Ectodermal cell (in vitro differentiated cells): ENCODE results near the gene SIGLEC14.
"Not testable (repeated sequence)": the region's sequence is repeated elsewhere in the genome, so short reads cannot be mapped to it uniquely, and the experiment has no call there.

ENCODE experiments used
- H3K27ac ChIP-seq: 2 replicates; pipeline ENCODE4 v1.7.0; 2013; ENCODE audit warnings: mild to moderate bottlenecking, low read depth, low read length; ENCODE audit not compliant: insufficient read depth, poor library complexity, severe bottlenecking
- H3K27me3 ChIP-seq: 2 replicates; pipeline ENCODE4 v1.7.0; 2013; ENCODE audit warnings: mild to moderate bottlenecking, low read length; ENCODE audit not compliant: insufficient read depth, control insufficient read depth, poor library complexity, severe bottlenecking
- H3K36me3 ChIP-seq: one replicate; pipeline ENCODE4 v1.7.0; 2013; ENCODE audit warnings: low read length; ENCODE audit not compliant: control insufficient read depth, insufficient read depth
- H3K4me1 ChIP-seq: one replicate; pipeline ENCODE4 v1.7.0; 2013; ENCODE audit warnings: low read length; ENCODE audit not compliant: control insufficient read depth, insufficient read depth
- H3K4me3 ChIP-seq: 2 replicates; pipeline ENCODE4 v1.7.0; 2013; ENCODE audit warnings: low read depth, low read length, control low read depth; ENCODE audit not compliant: insufficient read depth
- H3K9me3 ChIP-seq: 2 replicates; pipeline ENCODE4 v1.7.0; 2013; ENCODE audit warnings: mild to moderate bottlenecking, low read length, moderate library complexity; ENCODE audit not compliant: control insufficient read depth
- WGBS, 2 experiments: methylation state at CpG; one replicate each; pipeline ENCODE4 v1.1.7; 2013; ENCODE audit warnings: missing lambda C conversion rate in 2 of 2; 5-methylcytosine and 5-hydroxymethylcytosine counted together

Gene SIGLEC14

GRCh38 chr19:51690454-51691073, 43.9 kb upstream of the SIGLEC14 start:
- peaks cover 25% of the 10 kb centered on the region for H3K4me1 ChIP-seq
- H3K27me3 ChIP-seq, result no peaks in the 10 kb centered on the region
- peak overlapping the region; percentile 58 for H3K4me3 ChIP-seq
- no peaks in the 10 kb centered on the region for H3K9me3 ChIP-seq
- WGBS, 2 experiments, result 0% methylated on average over 9 to 15 of the region's 21 CpGs
- no peaks in the 10 kb centered on the region for H3K36me3 ChIP-seq
- peak overlapping the region; percentile 79 for H3K27ac ChIP-seq

GRCh38 chr19:51689751-51690453, 43.3 kb upstream of the SIGLEC14 start:
- no peaks in the 10 kb centered on the region for H3K9me3 ChIP-seq
- WGBS, 2 experiments, result 1% methylated on average over 21 of the region's 21 CpGs
- peak overlapping the region; percentile 50 for H3K27ac ChIP-seq
- peaks cover 25% of the 10 kb centered on the region for H3K4me1 ChIP-seq
- H3K27me3 ChIP-seq, result no peaks in the 10 kb centered on the region
- H3K36me3 ChIP-seq, result no peaks in the 10 kb centered on the region
- peak overlapping the region; percentile 58 for H3K4me3 ChIP-seq

GRCh38 chr19:51688671-51689571, 42.3 kb upstream of the SIGLEC14 start:
- peaks cover 25% of the 10 kb centered on the region for H3K4me1 ChIP-seq
- H3K36me3 ChIP-seq, result no peaks in the 10 kb centered on the region
- H3K4me3 ChIP-seq, result peak overlapping the region; percentile 58
- peak overlapping the region; percentile 71 for H3K27ac ChIP-seq
- no peaks in the 10 kb centered on the region for H3K9me3 ChIP-seq
- 0 to 1% methylated on average over 63 of the region's 63 CpGs for WGBS, 2 experiments
- H3K27me3 ChIP-seq, result no peaks in the 10 kb centered on the region

- Histone ChIP-seq H3K4me1 (peaks cover 19% of the 10 kb centered on the region), H3K36me3 (no peaks in the 10 kb centered on the region), H3K27me3 (no peaks in the 10 kb centered on the region), H3K4me3 (peak overlapping the region; percentile 58), H3K27ac (peak overlapping the region; percentile 71), H3K9me3 (no peaks in the 10 kb centered on the region)
- 1% methylated on average over 22 of the region's 22 CpGs for WGBS, 2 experiments
Observed at GRCh38 chr19:51687791-51688670, 41.4 kb upstream of the SIGLEC14 start.

GRCh38 chr19:51686171-51686570, 39.5 kb upstream of the SIGLEC14 start:
- 96% methylated on average over 2 of the region's 2 CpGs for WGBS, 2 experiments
- Histone ChIP-seq H3K27me3 (no peaks in the 10 kb centered on the region), H3K9me3 (no peaks in the 10 kb centered on the region), H3K4me3 (no peak overlapping the region), H3K4me1 (peaks cover 7% of the 10 kb centered on the region), H3K36me3 (no peaks in the 10 kb centered on the region), H3K27ac (no peak overlapping the region)

- no peaks in the 10 kb centered on the region for H3K4me1 ChIP-seq
- H3K27me3 ChIP-seq, result no peaks in the 10 kb centered on the region
- 85 to 91% methylated on average over 2 to 3 of the region's 3 CpGs for WGBS, 2 experiments
- no peaks in the 10 kb centered on the region for H3K36me3 ChIP-seq
- H3K27ac ChIP-seq, result no peak overlapping the region
- no peak overlapping the region for H3K4me3 ChIP-seq
- no peaks in the 10 kb centered on the region for H3K9me3 ChIP-seq
Observed at GRCh38 chr19:51681286-51681941, 34.8 kb upstream of the SIGLEC14 start.

- no peaks in the 10 kb centered on the region for H3K4me1 ChIP-seq
- WGBS, 2 experiments, result 89 to 95% methylated on average over 1 of the region's 1 CpG
- H3K36me3 ChIP-seq, result no peaks in the 10 kb centered on the region
- no peaks in the 10 kb centered on the region for H3K27me3 ChIP-seq
- H3K4me3 ChIP-seq, result no peak overlapping the region
- H3K27ac ChIP-seq, result no peak overlapping the region
- H3K9me3 ChIP-seq, result no peaks in the 10 kb centered on the region
Observed at GRCh38 chr19:51680474-51680873, 33.8 kb upstream of the SIGLEC14 start.

GRCh38 chr19:51676566-51677083, 30.0 kb upstream of the SIGLEC14 start:
- no peaks in the 10 kb centered on the region for H3K9me3 ChIP-seq
- H3K27ac ChIP-seq, result no peak overlapping the region
- no peaks in the 10 kb centered on the region for H3K27me3 ChIP-seq
- 84 to 85% methylated on average over 11 of the region's 11 CpGs for WGBS, 2 experiments
- H3K4me1 ChIP-seq, result no peaks in the 10 kb centered on the region
- H3K4me3 ChIP-seq, result no peak overlapping the region
- no peaks in the 10 kb centered on the region for H3K36me3 ChIP-seq

GRCh38 chr19:51675911-51676565, 29.4 kb upstream of the SIGLEC14 start:
- H3K9me3 ChIP-seq, H3K36me3 ChIP-seq, H3K27me3 ChIP-seq, H3K4me3 ChIP-seq, H3K27ac ChIP-seq, H3K4me1 ChIP-seq: not testable (repeated sequence)
- WGBS, 2 experiments, result 66 to 70% methylated on average over 6 to 7 of the region's 7 CpGs
